A673 (cell line): Measurements from ENCODE around the gene POLR1E. TPM values are rescaled to one million over a fixed set of nuclear protein-coding genes. Genes with fewer than 3 reads are reported as not detected.
"Not testable (repeated sequence)": the region's sequence is repeated elsewhere in the genome, so short reads cannot be mapped to it uniquely, and the experiment has no call there.

Experiments
- BruUV-seq: library from RNA; stranded (reverse); fragments of 400-500 nt; replicated peaks from 2 replicates; lab custom pipeline; 2021; lab: Mats Ljungman, UMichigan
- CTCF ChIA-PET: fragments of 300-600 bp; sonication (Branson Sonifier 250); formaldehyde crosslinking; loops from one replicate; lab custom pipeline; 2022; ENCODE audit warnings: antibody characterized with exemption; lab: Charles Lee
- POLR2A ChIA-PET: fragments of 300-600 bp; sonication (Branson Sonifier 250); formaldehyde crosslinking; loops from one replicate; lab custom pipeline; 2022; ENCODE audit warnings: antibody characterized with exemption; ENCODE audit not compliant: low non-redundant PET; lab: Charles Lee
- DNase-seq: peaks from one replicate; pipeline ENCODE4 v3.0.0-alpha.2; 2015; ENCODE audit warnings: low spot score
- H3K27ac ChIP-seq: fragments of 200-600 bp; sonication (generic); 2 replicates; pipeline ENCODE4 v1.5.1; 2016; ENCODE audit warnings: mixed run types, low read depth, mild to moderate bottlenecking, mixed read lengths, antibody characterized with exemption, low read length; ENCODE audit not compliant: poor library complexity, severe bottlenecking
- H3K27me3 ChIP-seq: fragments of 200-600 bp; sonication (generic); replicated peaks from 2 replicates; pipeline ENCODE4 v1.6.1; 2017; ENCODE audit warnings: mixed run types, low read depth, mild to moderate bottlenecking, mixed read lengths, antibody characterized with exemption, low read length; ENCODE audit not compliant: insufficient read depth, poor library complexity
- H3K36me3 ChIP-seq: fragments of 200-600 bp; sonication (generic); 2 replicates; pipeline ENCODE4 v1.6.1; 2016; ENCODE audit warnings: mixed run types, mild to moderate bottlenecking, mixed read lengths, antibody characterized with exemption, low read length; ENCODE audit not compliant: insufficient read depth, poor library complexity, severe bottlenecking
- H3K4me1 ChIP-seq: fragments of 200-600 bp; sonication (generic); 2 replicates; pipeline ENCODE4 v1.6.1; 2017; ENCODE audit warnings: mixed run types, mild to moderate bottlenecking, mixed read lengths, antibody characterized with exemption, low read length; ENCODE audit not compliant: insufficient read depth, poor library complexity, severe bottlenecking
- H3K4me3 ChIP-seq: fragments of 200-600 bp; sonication (generic); 2 replicates; pipeline ENCODE4 v1.5.1; 2016; ENCODE audit warnings: low read depth, mixed run types, mild to moderate bottlenecking, mixed read lengths, low read length; ENCODE audit not compliant: poor library complexity, severe bottlenecking
- H3K9me3 ChIP-seq: fragments of 200-600 bp; sonication (generic); 2 replicates; pipeline ENCODE4 v1.6.1; 2016; ENCODE audit warnings: mixed run types, low read depth, mild to moderate bottlenecking, mixed read lengths, antibody characterized with exemption, low read length; ENCODE audit not compliant: poor library complexity, severe bottlenecking
- EZH2 ChIP-seq: fragments of 200-600 bp; sonication (generic); IDR thresholded peaks from 2 replicates; pipeline ENCODE4 v1.6.1; 2017; ENCODE audit warnings: borderline replicate concordance, low read depth, mild to moderate bottlenecking, mixed read lengths, antibody characterized with exemption, low read length; ENCODE audit not compliant: poor library complexity, severe bottlenecking
- intact Hi-C: fragments of 100-400 bp; cut with micrococcal nuclease; formaldehyde crosslinking; loops from one replicate; pipeline ENCODE4 v1.10.0; 2022; ENCODE audit not compliant: unreplicated experiment
- total RNA-seq: library from RNA; stranded (reverse); gene quantifications from 2 replicates; pipeline ENCODE4 v1.2.3, GENCODE V29; 2021
- TF ChIP-seq, protein P1 (sequence below): fragments of 300-800, 200-600 bp; sonication (generic); conservative IDR thresholded peaks from 2 replicates; pipeline ENCODE4 v1.5.1; 2017; ENCODE audit warnings: low read depth, mild to moderate bottlenecking, antibody characterized with exemption, low read length, moderate library complexity, mixed read lengths

The POLR1E gene
- total RNA-seq, 1 experiment from 2014 or later, result 68.8 TPM

DNA sequence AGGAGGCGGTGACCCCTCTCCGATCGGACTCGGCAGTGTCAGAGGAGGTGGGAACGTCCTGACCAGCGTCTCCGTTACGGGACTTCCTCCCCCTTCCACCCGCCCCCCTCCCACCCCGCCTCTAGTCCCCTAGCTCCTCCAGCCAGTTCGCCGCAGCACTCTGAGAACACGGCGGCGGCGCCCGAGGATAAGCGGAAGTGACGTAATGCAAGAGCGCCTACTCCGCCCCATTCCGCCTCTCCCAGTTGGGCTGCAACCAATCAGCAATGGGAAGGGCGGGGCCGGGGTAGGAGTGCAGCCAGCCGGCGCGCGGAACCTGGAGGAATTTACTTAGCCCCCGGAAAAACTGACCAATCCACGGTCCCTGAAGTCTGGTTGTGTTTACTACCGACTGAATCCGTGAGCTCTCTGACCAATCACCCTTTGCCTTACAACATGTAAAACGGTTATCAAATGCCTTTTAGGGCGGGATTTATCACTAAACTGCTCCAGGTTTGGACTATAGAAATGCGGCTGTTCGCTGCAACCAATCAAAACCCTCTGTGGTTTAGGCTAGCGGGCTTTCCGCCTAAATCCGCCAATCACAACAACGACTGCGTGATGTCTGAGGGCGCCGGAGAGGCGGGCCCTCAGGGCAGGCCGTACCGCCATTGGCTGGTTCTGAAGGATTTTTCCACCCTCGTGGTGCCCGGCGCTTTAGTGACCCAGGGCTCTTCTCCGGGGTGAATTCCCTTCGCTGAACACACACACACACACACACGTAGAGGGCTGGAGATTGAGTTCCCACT is 20.3 kb upstream of the POLR1E start, which contains the start of gene ZBTB5:
TSS of gene ZBTB5 (minus strand) at position 202 of the 788 bp plus-strand sequence. CDS start 22,899 bp downstream, outside the sequence.
- H3K9me3 ChIP-seq, result no peaks in the 10 kb centered on the region
- BruUV-seq, result no TSS peak
- no peaks in the 10 kb centered on the region for H3K27me3 ChIP-seq
- intact Hi-C loops, result no loop called here
- ChIA-PET CTCF (no interaction called here), POLR2A (interaction anchor here (0.6 to 0.7 kb wide), 2 partner anchors 16 to 298 kb away, joined by 3 read pairs; no protein-coding TSS in a partner anchor)
- peak within 1 kb of the TSS; percentile 98 for H3K4me3 ChIP-seq
- TF ChIP-seq, protein P1, sequence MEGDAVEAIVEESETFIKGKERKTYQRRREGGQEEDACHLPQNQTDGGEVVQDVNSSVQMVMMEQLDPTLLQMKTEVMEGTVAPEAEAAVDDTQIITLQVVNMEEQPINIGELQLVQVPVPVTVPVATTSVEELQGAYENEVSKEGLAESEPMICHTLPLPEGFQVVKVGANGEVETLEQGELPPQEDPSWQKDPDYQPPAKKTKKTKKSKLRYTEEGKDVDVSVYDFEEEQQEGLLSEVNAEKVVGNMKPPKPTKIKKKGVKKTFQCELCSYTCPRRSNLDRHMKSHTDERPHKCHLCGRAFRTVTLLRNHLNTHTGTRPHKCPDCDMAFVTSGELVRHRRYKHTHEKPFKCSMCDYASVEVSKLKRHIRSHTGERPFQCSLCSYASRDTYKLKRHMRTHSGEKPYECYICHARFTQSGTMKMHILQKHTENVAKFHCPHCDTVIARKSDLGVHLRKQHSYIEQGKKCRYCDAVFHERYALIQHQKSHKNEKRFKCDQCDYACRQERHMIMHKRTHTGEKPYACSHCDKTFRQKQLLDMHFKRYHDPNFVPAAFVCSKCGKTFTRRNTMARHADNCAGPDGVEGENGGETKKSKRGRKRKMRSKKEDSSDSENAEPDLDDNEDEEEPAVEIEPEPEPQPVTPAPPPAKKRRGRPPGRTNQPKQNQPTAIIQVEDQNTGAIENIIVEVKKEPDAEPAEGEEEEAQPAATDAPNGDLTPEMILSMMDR, result no peak
- TF ChIP-seq EZH2, result no peak
- DNase-seq, result peak; percentile 99
- peaks cover 24% of the 10 kb centered on the region for H3K4me1 ChIP-seq
- no peaks in the 10 kb centered on the region for H3K36me3 ChIP-seq
- H3K27ac ChIP-seq, result peak within 1 kb of the TSS; percentile 93

DNA sequence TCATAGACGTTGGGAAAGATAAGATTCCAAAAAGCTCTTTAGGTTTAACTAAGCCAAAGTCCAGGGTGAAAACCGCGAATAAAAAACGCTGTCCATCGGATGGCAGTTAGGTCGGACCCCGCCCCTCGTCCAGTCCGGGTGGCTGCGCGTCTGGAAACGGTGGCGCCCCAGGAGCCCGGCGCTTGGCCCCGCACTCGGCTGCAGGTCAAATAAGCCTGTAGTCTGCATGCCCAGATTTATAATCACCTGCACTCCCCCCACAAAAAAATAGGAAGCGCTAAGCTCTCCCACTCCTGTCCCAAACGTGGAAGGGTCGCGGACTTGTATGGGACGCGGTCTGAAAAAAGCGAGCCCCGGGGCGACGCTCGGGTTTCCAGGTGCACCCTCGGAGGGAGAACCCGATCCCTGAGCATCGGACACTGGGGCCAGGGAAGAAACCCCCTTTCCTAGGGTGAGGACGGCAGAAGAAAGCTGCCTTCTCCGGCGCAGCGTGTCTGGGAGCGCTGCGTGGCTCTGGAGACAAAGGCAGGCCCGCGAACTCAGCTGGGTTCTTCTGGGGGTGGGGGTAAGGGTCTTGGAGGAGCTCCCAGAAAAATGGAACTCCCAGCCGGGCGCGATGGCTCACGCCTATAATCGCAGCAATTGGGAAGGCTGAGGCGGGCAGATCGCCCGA is 19.6 kb upstream of the POLR1E start:
- Histone ChIP-seq H3K27ac (peak overlapping the region; percentile 85), H3K36me3 (no peaks in the 10 kb centered on the region), H3K4me3 (peak overlapping the region; percentile 98), H3K4me1 (peaks cover 24% of the 10 kb centered on the region), H3K27me3 (no peaks in the 10 kb centered on the region), H3K9me3 (no peaks in the 10 kb centered on the region)
- POLR2A ChIA-PET, result interaction anchor here (0.6 kb wide), 1 partner anchor 386 kb away, joined by 4 read pairs; no protein-coding TSS in a partner anchor
- peak; percentile 67 for DNase-seq
- intact Hi-C loops, result no loop called here
- CTCF ChIA-PET, result interaction anchor here (0.5 to 0.6 kb wide), 2 partner anchors 16 to 43 kb away, joined by 3 to 7 read pairs; partner anchors contain the start of gene GRHPR
- TF ChIP-seq, protein P1, result no peak
- no peak for TF ChIP-seq EZH2
- TSS peak; percentile 98 for BruUV-seq

DNA sequence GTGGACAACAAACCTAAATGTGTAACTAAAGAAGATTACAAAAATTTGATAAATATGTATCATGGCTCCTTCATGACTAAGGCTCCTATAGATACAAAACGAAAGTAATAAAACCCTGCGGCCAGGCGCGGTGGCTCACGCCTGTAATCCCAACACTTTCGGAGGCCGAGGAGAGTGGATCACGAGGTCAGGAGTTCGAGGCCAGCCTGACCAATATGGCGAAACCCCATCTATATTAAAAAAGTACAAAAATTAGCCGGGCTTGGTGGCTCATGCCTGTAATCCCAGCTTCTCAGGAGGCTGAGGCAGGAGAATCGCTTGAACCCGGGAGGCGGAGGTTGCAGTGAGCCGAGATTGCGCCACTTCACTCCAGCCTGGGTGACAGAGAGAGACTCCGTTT is 18.2 kb upstream of the POLR1E start:
- BruUV-seq, H3K9me3 ChIP-seq, H3K27ac ChIP-seq, H3K36me3 ChIP-seq, H3K4me3 ChIP-seq, DNase-seq, POLR2A ChIA-PET, intact Hi-C loops, CTCF ChIA-PET, H3K27me3 ChIP-seq: not testable (repeated sequence)
- peaks cover 33% of the 10 kb centered on the region for H3K4me1 ChIP-seq
